Measurements from ENCODE around the gene CEACAM4. TPM values are rescaled to one million over a fixed set of nuclear protein-coding genes. Genes with fewer than 3 reads are reported as not detected.

The CEACAM4 gene
- total and polyA plus RNA-seq, 2 donors (not counting 1 experiment from before 2014, with no cell fraction given) = 0.34 TPM; not detected in 1

GRCh38 chr19:41587101-41587837, 39.6 kb downstream of the CEACAM4 start:
- WGBS (ENCODE audit: insufficient coverage) = 87% methylated on average over 8 of the region's 9 CpGs
- Mint-ChIP-seq H3K4me3 (no peak overlapping the region), H3K27me3 (peaks cover 5% of the 10 kb centered on the region)

More at GRCh38 chr19:41587101-41587837, 39.6 kb downstream of the CEACAM4 start:
- Mint-ChIP-seq H3K9me3 (ENCODE audit: insufficient read depth) (peaks cover 5% of the 10 kb centered on the region), H3K4me1 (no peaks in the 10 kb centered on the region), H3K27ac (no peak overlapping the region)
- H3K9me3 ChIP-seq (ENCODE audit: control extremely low read depth in 1 of 3, control insufficient read depth in 2 of 3, insufficient read depth in 1 of 3, low read length in 2 of 3) = peaks cover 0 to 9% (median 5%) of the 10 kb centered on the region in 3 donors
- no peak overlapping the region for H2AFZ ChIP-seq (ENCODE audit: insufficient read depth, low read depth, low read length, poor library complexity, severe bottlenecking)
- ChIA-PET CTCF (interaction anchor here (0.9 to 2.1 kb wide), 3 partner anchors 9 to 24 kb away, joined by 3 to 8 read pairs (median 4); no protein-coding TSS in a partner anchor), POLR2A (no interaction called here)
- H3K79me2 ChIP-seq (ENCODE audit: control insufficient read depth, insufficient read depth, low read length) = no peaks in the 10 kb centered on the region
- peaks cover 0 to 39% of the 10 kb centered on the region in 2 experiments for H3K36me3 ChIP-seq (replicated peaks in 1 of 2; ENCODE audit: control extremely low read depth in 1 of 2, control insufficient read depth in 1 of 2, extremely low read depth in 1 of 2, insufficient read depth in 2 of 2, low read length in 1 of 2)
- no peaks in the 10 kb centered on the region for H4K20me1 ChIP-seq (ENCODE audit: control insufficient read depth, insufficient read depth, low read length, poor library complexity, severe bottlenecking)
- ATAC-seq (ENCODE audit: low read depth) (no peak), DNase-seq (no peak)
- no peak for TF ChIP-seq EZH2 (IDR thresholded peaks at IDR 0.05; ENCODE audit: borderline replicate concordance, insufficient read depth, low read depth, low read length, poor library complexity, severe bottlenecking)
- TF ChIP-seq CTCF (IDR thresholded peaks at IDR 0.05) = no peak
- H3K9ac ChIP-seq (ENCODE audit: low read length) = no peak overlapping the region
- H3K4me1 ChIP-seq (ENCODE audit: control insufficient read depth in 2 of 2, insufficient read depth in 2 of 2, low read length in 2 of 2) = no peaks in the 10 kb centered on the region
- H3K4me2 ChIP-seq (replicated peaks; ENCODE audit: low read depth, low read length, poor library complexity, severe bottlenecking) = no peak overlapping the region
- H3K27ac ChIP-seq (ENCODE audit: low read length in 2 of 2) = no peak overlapping the region
- intact Hi-C loops (cut with micrococcal nuclease) = no loop called here
- H3K4me3 ChIP-seq (ENCODE audit: control extremely low read depth in 1 of 5, extremely low read depth in 1 of 5, insufficient read depth in 1 of 5, low read depth in 2 of 5, low read length in 4 of 5) = no peak overlapping the region
- H3K27me3 ChIP-seq (replicated peaks in 1 of 4; ENCODE audit: control extremely low read depth in 1 of 4, control insufficient read depth in 3 of 4, insufficient read depth in 4 of 4, low read length in 3 of 4) = peaks cover 0 to 9% (median 1%) of the 10 kb centered on the region in 4 experiments

All from B cell (primary cell).